ENCODE results near the gene NUP62. TPM values are rescaled to one million over a fixed set of nuclear protein-coding genes. Genes with fewer than 3 reads are reported as not detected.

The NUP62 gene
- total and polyA plus RNA-seq, 2 experiments from 2014 or later: 43.3 to 71.3 TPM

DNA sequence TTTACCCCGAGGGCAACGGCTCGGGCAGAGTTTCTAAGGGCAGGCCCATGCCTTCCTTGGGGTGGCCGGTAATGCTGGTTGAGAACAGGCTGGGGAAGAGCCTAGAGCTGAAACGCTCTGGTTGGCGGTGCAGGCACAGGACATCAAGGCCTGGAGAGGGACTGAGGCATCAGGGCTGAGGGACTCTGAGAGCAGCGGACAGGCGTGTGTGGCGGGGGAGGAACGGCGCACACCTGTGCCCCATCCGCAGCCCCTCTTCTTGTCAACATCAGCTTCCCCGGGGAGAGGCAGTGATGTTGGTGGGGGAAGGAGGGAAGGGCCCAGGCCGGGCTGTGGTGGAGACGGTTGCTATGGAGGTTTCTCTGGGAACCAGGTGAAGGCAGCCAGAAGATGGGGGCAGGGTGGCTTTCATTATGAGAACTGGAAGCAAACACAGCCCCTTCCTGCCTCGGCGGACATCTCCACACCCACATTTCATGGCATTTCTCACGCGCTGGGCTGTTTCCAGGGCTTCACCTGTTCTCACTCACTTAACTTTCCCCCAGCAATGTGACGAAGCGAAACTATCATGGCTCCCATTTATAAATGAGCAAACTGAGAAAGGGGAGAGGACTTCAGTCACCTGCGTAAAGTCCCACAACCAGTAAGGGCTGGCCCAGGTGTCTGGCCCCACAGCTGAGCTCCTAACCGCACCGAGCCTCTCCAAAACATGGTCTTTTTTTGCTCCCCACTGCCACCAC, 8.5 kb downstream of the NUP62 start:
- H3K9me3 ChIP-seq (ENCODE audit: low read depth): no peaks in the 10 kb centered on the region
- H3K27ac ChIP-seq: no peak overlapping the region
- no peaks in the 10 kb centered on the region for H3K4me1 ChIP-seq (ENCODE audit: low read depth)
- H3K4me3 ChIP-seq: no peak overlapping the region
- DNase-seq (ENCODE audit: low read depth in 1 of 2, low spot score in 1 of 2): no peak
- H3K36me3 ChIP-seq: peaks cover 6% of the 10 kb centered on the region
- H3K27me3 ChIP-seq: no peaks in the 10 kb centered on the region
- TF ChIP-seq, protein P1, sequence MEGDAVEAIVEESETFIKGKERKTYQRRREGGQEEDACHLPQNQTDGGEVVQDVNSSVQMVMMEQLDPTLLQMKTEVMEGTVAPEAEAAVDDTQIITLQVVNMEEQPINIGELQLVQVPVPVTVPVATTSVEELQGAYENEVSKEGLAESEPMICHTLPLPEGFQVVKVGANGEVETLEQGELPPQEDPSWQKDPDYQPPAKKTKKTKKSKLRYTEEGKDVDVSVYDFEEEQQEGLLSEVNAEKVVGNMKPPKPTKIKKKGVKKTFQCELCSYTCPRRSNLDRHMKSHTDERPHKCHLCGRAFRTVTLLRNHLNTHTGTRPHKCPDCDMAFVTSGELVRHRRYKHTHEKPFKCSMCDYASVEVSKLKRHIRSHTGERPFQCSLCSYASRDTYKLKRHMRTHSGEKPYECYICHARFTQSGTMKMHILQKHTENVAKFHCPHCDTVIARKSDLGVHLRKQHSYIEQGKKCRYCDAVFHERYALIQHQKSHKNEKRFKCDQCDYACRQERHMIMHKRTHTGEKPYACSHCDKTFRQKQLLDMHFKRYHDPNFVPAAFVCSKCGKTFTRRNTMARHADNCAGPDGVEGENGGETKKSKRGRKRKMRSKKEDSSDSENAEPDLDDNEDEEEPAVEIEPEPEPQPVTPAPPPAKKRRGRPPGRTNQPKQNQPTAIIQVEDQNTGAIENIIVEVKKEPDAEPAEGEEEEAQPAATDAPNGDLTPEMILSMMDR (IDR thresholded peaks at IDR 0.05; ENCODE audit: low read depth, low read length): no peak

DNA sequence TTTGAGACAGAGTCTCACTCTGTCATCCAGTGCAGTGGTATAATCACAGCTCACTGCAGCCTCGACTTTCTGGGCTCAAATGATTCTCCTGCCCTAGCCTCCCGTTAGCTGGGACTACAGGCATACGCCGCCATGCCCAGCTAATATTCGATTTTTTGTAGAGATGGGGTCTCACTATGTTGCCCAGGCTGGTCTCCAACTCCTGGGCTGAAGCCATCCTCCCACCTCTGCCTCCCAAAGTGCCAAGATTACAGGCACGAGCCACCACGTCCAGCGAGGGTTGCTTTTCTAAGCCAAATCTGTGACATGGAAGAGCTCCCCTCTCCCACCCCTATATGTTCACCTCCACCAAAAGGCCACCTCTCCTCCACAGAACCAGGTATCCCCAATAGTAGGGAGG, 11.2 kb downstream of the NUP62 start:
- H3K4me1 ChIP-seq (ENCODE audit: low read depth): no peaks in the 10 kb centered on the region
- no peaks in the 10 kb centered on the region for H3K36me3 ChIP-seq
- no peak for DNase-seq (ENCODE audit: low read depth in 1 of 2, low spot score in 1 of 2)
- no peak overlapping the region for H3K4me3 ChIP-seq
- H3K27me3 ChIP-seq: no peaks in the 10 kb centered on the region
- no peaks in the 10 kb centered on the region for H3K9me3 ChIP-seq (ENCODE audit: low read depth)
- H3K27ac ChIP-seq: no peak overlapping the region
- TF ChIP-seq, protein P1 (IDR thresholded peaks at IDR 0.05; ENCODE audit: low read depth, low read length): no peak

DNA sequence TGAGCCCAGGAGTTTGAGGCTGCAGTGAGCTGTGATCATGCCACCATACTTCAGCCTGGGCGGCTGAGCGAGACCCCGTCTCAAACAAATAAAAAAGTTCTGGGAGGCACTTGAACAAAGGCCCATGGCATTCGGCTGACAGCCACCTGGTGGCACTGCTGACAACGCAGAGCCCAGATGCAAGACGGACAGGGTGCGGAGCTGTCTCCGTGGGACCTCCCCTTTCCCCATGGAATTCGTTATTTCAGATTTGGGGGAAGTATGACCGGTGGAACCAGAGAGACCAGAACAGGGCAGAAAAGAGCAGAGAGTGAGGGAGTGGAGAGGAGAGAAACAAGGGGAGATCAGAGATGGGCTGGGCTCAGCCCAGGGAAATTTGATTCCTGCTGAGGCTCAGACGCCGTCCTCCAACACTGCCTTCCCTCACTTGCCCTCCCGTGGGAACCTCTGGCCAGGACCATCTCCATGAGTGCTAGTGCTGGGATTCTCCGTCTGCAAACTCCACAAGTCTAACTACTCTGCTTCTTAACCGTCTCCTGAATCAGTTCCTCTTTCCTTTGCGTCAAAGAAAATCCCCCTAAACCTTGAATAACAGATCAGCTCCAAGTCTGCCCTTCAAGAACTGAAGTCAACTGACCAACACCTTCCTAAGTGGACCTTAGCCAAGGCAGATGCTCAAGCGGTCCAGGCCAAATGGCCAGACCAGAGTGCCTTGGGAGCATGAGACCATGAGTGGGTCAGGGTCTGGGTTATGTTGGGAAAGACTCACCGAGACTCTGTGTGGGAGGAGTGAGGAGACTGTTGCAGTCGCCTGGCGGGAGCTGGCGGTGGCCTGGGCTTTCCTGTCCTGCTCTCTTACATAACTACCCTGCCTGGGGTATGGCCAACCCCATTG, 12.2 kb downstream of the NUP62 start:
- no peaks in the 10 kb centered on the region for H3K27me3 ChIP-seq
- no peak for DNase-seq (ENCODE audit: low read depth in 1 of 2, low spot score in 1 of 2)
- H3K27ac ChIP-seq: no peak overlapping the region
- no peaks in the 10 kb centered on the region for H3K36me3 ChIP-seq
- TF ChIP-seq, protein P1 (IDR thresholded peaks at IDR 0.05; ENCODE audit: low read depth, low read length): no peak
- H3K9me3 ChIP-seq (ENCODE audit: low read depth): no peaks in the 10 kb centered on the region
- no peak overlapping the region for H3K4me3 ChIP-seq
- no peaks in the 10 kb centered on the region for H3K4me1 ChIP-seq (ENCODE audit: low read depth)

DNA sequence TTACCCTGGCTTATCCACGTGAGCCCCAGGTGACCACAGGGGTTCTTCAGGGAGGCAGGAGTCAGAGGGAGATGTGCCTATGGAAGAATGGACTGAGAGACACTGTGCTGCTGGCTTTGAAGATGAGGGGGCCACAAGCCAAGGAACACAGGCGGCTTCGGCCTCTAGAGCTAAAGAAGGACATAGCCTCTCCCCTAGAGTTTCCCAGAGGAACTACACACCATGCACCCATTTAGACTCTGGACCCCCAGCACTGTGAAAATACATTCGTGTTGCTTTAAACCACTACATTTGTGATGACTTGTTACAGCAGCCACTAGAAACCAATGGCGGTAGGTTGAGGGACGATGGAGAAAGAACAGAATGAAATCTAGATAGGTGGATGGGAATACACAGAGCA, 14.0 kb downstream of the NUP62 start:
- no peaks in the 10 kb centered on the region for H3K4me1 ChIP-seq (ENCODE audit: low read depth)
- H3K27me3 ChIP-seq: no peaks in the 10 kb centered on the region
- no peak for DNase-seq (ENCODE audit: low read depth in 1 of 2, low spot score in 1 of 2)
- H3K9me3 ChIP-seq (ENCODE audit: low read depth): no peaks in the 10 kb centered on the region
- no peak overlapping the region for H3K4me3 ChIP-seq
- no peak overlapping the region for H3K27ac ChIP-seq
- H3K36me3 ChIP-seq: peaks cover 5% of the 10 kb centered on the region
- TF ChIP-seq, protein P1 (IDR thresholded peaks at IDR 0.05; ENCODE audit: low read depth, low read length): peak; percentile 19

DNA sequence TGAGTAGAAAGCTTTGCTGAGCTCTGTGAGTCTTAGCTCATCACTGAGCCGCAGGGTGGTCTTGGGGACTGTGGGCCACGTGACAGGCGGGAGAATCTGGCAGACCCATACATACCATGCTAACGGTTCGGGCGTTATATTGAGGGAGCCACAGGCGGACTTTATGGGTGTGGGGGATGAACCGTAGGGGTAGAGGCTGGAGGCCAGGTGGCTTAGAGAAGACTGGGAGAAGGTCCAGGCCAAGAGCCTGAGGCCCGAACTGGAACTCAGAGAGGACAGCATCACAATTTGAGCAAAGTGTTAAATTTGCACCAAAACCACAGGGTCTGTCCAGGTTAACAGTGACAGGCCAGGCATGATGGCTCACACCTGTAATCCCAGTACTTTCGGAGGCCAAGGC, 15.6 kb downstream of the NUP62 start:
- Histone ChIP-seq H3K4me1 (ENCODE audit: low read depth) (no peaks in the 10 kb centered on the region), H3K36me3 (peaks cover 8% of the 10 kb centered on the region), H3K27me3 (no peaks in the 10 kb centered on the region), H3K4me3 (no peak overlapping the region), H3K27ac (peak overlapping the region; percentile 78), H3K9me3 (ENCODE audit: low read depth) (no peaks in the 10 kb centered on the region)
- DNase-seq (ENCODE audit: low read depth in 1 of 2, low spot score in 1 of 2): no peak
- TF ChIP-seq, protein P1 (IDR thresholded peaks at IDR 0.05; ENCODE audit: low read depth, low read length): no peak

Data from cardiac muscle cell (in vitro differentiated cells and primary cell).